H1 (cell line): ENCODE results near the gene STX2. TPM values are rescaled to one million over a fixed set of nuclear protein-coding genes. Genes with fewer than 3 reads are reported as not detected.

Experiments used
- CTCF ChIA-PET: fragments of 300-600 bp; sonication (Branson Sonifier 250); formaldehyde crosslinking; loops from one replicate; lab custom pipeline; 2021; ENCODE audit not compliant: partially characterized antibody; lab: Charles Lee
- POLR2A ChIA-PET: fragments of 300-600 bp; sonication (Branson Sonifier 250); formaldehyde crosslinking; loops from one replicate; lab custom pipeline; 2021; ENCODE audit warnings: inconsistent platforms; ENCODE audit not compliant: partially characterized antibody; lab: Charles Lee
- DNase-seq, 2 experiments: peaks; one replicate each; pipeline versions ENCODE4 v3.0.0 to v3.0.0-alpha.2; 2010 to 2022; ENCODE audit warnings: low spot score in 2 of 2, low read depth in 1 of 2, mixed read lengths in 1 of 2
- FAIRE-seq: peaks from 2 replicates; lab custom pipeline; 2011; peaks lifted over from hg19 to GRCh38; lab: Jason Lieb, UNC
- H2AFZ ChIP-seq: 2 replicates; pipeline ENCODE4 v1.8.1; 2012; ENCODE audit warnings: low read length, inconsistent platforms
- H2AK5ac ChIP-seq: 2 replicates; pipeline ENCODE4 v1.6.1; 2013; ENCODE audit warnings: low read depth, low read length
- H2BK120ac ChIP-seq: replicated peaks from 2 replicates; pipeline ENCODE3; 2013; ENCODE audit warnings: low read depth, low read length, inconsistent platforms
- H2BK12ac ChIP-seq: 2 replicates; pipeline ENCODE4 v1.6.1; 2013; ENCODE audit warnings: low read depth, low read length
- H2BK15ac ChIP-seq: 2 replicates; pipeline ENCODE4 v1.6.1; 2013; ENCODE audit warnings: low read length
- H2BK20ac ChIP-seq: 2 replicates; pipeline ENCODE4 v1.6.1; 2013; ENCODE audit warnings: low read length
- H2BK5ac ChIP-seq: 2 replicates; pipeline ENCODE4 v1.6.1; 2013; ENCODE audit warnings: low read depth, low read length
- H3K14ac ChIP-seq: 2 replicates; pipeline ENCODE4 v1.6.1; 2013; ENCODE audit warnings: inconsistent platforms; ENCODE audit not compliant: insufficient read length
- H3K18ac ChIP-seq: 2 replicates; pipeline ENCODE4 v1.6.1; 2013; ENCODE audit warnings: low read length; ENCODE audit errors: extremely low read depth
- H3K23ac ChIP-seq: 2 replicates; pipeline ENCODE4 v1.6.1; 2013; ENCODE audit warnings: inconsistent platforms; ENCODE audit not compliant: insufficient read length
- H3K23me2 ChIP-seq: 2 replicates; pipeline ENCODE4 v1.6.1; 2013; ENCODE audit warnings: low read depth, low read length
- H3K27ac ChIP-seq: 2 replicates; pipeline ENCODE4 v1.6.1; 2011; ENCODE audit warnings: low read depth, low read length, inconsistent platforms
- H3K27me3 ChIP-seq, 4 experiments: replicated peaks in 1 of 4; 1 replicate in 1 of 4; 2 replicates in 3 of 4; pipeline versions ENCODE4 v1.6.1 to v1.8.1; 2011 to 2013; ENCODE audit warnings: low read length in 3 of 4, mild to moderate bottlenecking in 3 of 4, inconsistent platforms in 2 of 4, mixed read lengths in 2 of 4, moderate library complexity in 1 of 4; ENCODE audit not compliant: control insufficient read depth in 3 of 4, insufficient read depth in 3 of 4; ENCODE audit errors: extremely low read depth in 1 of 4
- H3K36me3 ChIP-seq, 4 experiments: 2 replicates each; pipeline versions ENCODE4 v1.6.1 to v1.8.1; 2011 to 2013; ENCODE audit warnings: mild to moderate bottlenecking in 4 of 4, low read length in 3 of 4, moderate library complexity in 2 of 4, control low read depth in 1 of 4, inconsistent platforms in 1 of 4; ENCODE audit not compliant: insufficient read depth in 4 of 4, control insufficient read depth in 2 of 4
- H3K4ac ChIP-seq: replicated peaks from 2 replicates; pipeline ENCODE3; 2013; ENCODE audit warnings: low read length, low read depth, mixed read lengths, inconsistent platforms; ENCODE audit not compliant: insufficient read length
- H3K4me1 ChIP-seq, 4 experiments: replicated peaks in 1 of 4; 1 replicate in 1 of 4; 2 replicates in 3 of 4; pipeline versions ENCODE4 v1.6.1 to v1.8.1; 2011 to 2013; ENCODE audit warnings: low read length in 3 of 4, inconsistent platforms in 2 of 4, mixed read lengths in 1 of 4; ENCODE audit not compliant: insufficient read depth in 4 of 4, control insufficient read depth in 3 of 4
- H3K4me2 ChIP-seq, 2 experiments: 2 replicates each; pipeline versions ENCODE4 v1.6.1 to v1.8.1; 2011 to 2013; ENCODE audit warnings: low read depth in 2 of 2, low read length in 2 of 2, control low read depth in 1 of 2, inconsistent platforms in 1 of 2, mild to moderate bottlenecking in 1 of 2; ENCODE audit not compliant: insufficient read depth in 1 of 2
- H3K4me3 ChIP-seq, 4 experiments: fragments of 200-600, 300-600 bp in 1 of 4; sonication (generic), shearing (Covaris generic), sonication (Bioruptor Twin) in 1 of 4; 2 replicates each; pipeline versions ENCODE4 v1.5.1 to v1.8.1; 2011 to 2016; ENCODE audit warnings: low read length in 4 of 4, low read depth in 3 of 4, control low read depth in 2 of 4, inconsistent platforms in 2 of 4, mild to moderate bottlenecking in 2 of 4, mixed read lengths in 1 of 4, moderate library complexity in 1 of 4; ENCODE audit not compliant: insufficient read depth in 2 of 4; ENCODE audit errors: extremely low read depth in 1 of 4
- H3K56ac ChIP-seq: replicated peaks from 2 replicates; pipeline ENCODE3; 2013; ENCODE audit warnings: low read depth, mild to moderate bottlenecking, mixed read lengths, low read length, inconsistent platforms; ENCODE audit not compliant: insufficient read length
- H3K79me1 ChIP-seq: 2 replicates; pipeline ENCODE4 v1.6.1; 2013; ENCODE audit warnings: low read depth, low read length, control low read depth
- H3K79me2 ChIP-seq, 2 experiments: 2 replicates each; pipeline versions ENCODE4 v1.6.1 to v1.8.1; 2012 to 2013; ENCODE audit warnings: low read length in 2 of 2, mild to moderate bottlenecking in 2 of 2, inconsistent platforms in 1 of 2; ENCODE audit not compliant: insufficient read depth in 2 of 2, control insufficient read depth in 1 of 2
- H3K9ac ChIP-seq, 4 experiments: replicated peaks in 1 of 4; 1 replicate in 1 of 4; 2 replicates in 3 of 4; pipeline versions ENCODE4 v1.6.1 to v1.8.1; 2011 to 2013; ENCODE audit warnings: low read depth in 3 of 4, low read length in 3 of 4, control low read depth in 2 of 4, mild to moderate bottlenecking in 2 of 4, moderate library complexity in 2 of 4, inconsistent platforms in 1 of 4; ENCODE audit errors: extremely low read depth in 1 of 4
- H3K9me3 ChIP-seq, 2 experiments: 2 replicates each; pipeline versions ENCODE4 v1.6.1 to v1.8.1; 2012 to 2013; ENCODE audit warnings: mild to moderate bottlenecking in 2 of 2, moderate library complexity in 2 of 2, control low read depth in 1 of 2, inconsistent platforms in 1 of 2, low read depth in 1 of 2, low read length in 1 of 2, mixed read lengths in 1 of 2; ENCODE audit not compliant: insufficient read depth in 2 of 2
- H4K20me1 ChIP-seq, 2 experiments: replicated peaks in 1 of 2; 2 replicates each; pipeline versions ENCODE3 to v1.8.1; 2011 to 2013; ENCODE audit warnings: inconsistent platforms in 2 of 2, low read length in 2 of 2, mild to moderate bottlenecking in 1 of 2; ENCODE audit not compliant: insufficient read depth in 2 of 2, control insufficient read depth in 1 of 2
- H4K5ac ChIP-seq: 2 replicates; pipeline ENCODE4 v1.6.1; 2013; ENCODE audit warnings: low read length, low read depth, mixed read lengths, inconsistent platforms; ENCODE audit not compliant: insufficient read length
- H4K8ac ChIP-seq: 2 replicates; pipeline ENCODE4 v1.8.0; 2013; ENCODE audit warnings: mild to moderate bottlenecking, moderate library complexity, low read length, inconsistent platforms; ENCODE audit not compliant: insufficient read depth; ENCODE audit errors: extremely low read depth
- H4K91ac ChIP-seq: replicated peaks from 2 replicates; pipeline ENCODE3; 2013; ENCODE audit warnings: low read length, mixed read lengths, inconsistent platforms; ENCODE audit not compliant: insufficient read length
- CHD2 ChIP-seq: IDR thresholded peaks from 2 replicates; pipeline ENCODE4 v1.6.1; 2012; ENCODE audit warnings: low read length, improper control_type of control experiment
- CTBP2 ChIP-seq: IDR thresholded peaks from 2 replicates; pipeline ENCODE4 v1.7.0; 2011; ENCODE audit warnings: borderline replicate concordance, mild to moderate bottlenecking, moderate library complexity, mixed read lengths, low read length; ENCODE audit not compliant: insufficient read depth, insufficient read length
- EGR1 ChIP-seq: IDR thresholded peaks from 2 replicates; pipeline ENCODE4 v1.6.1; 2011; ENCODE audit warnings: low read depth, low read length, borderline replicate concordance
- FOSL1 ChIP-seq: IDR thresholded peaks from 2 replicates; pipeline ENCODE4 v1.6.1; 2011; ENCODE audit warnings: mild to moderate bottlenecking, low read depth, low read length, moderate library complexity; ENCODE audit not compliant: insufficient read depth
- RBBP5 ChIP-seq: IDR thresholded peaks from 2 replicates; pipeline ENCODE4 v1.7.1; 2012; ENCODE audit warnings: low read depth, mild to moderate bottlenecking, inconsistent platforms, low read length, moderate library complexity, borderline replicate concordance
- SAP30 ChIP-seq: fragments of 300-600 bp; sonication (generic); IDR thresholded peaks from 2 replicates; pipeline ENCODE4 v1.7.1; 2012; ENCODE audit warnings: low read length, moderate library complexity, mild to moderate bottlenecking, inconsistent platforms; ENCODE audit not compliant: insufficient read depth, insufficient replicate concordance
- SRF ChIP-seq: IDR thresholded peaks from 2 replicates; pipeline ENCODE4 v1.6.1; 2011; ENCODE audit warnings: mild to moderate bottlenecking, low read depth, low read length, moderate library complexity
- WGBS, 2 experiments: shearing (Covaris generic) in 1 of 2; methylation state at CpG; one replicate each; pipeline versions ENCODE4 v1.1.6 to v1.1.7; 2013 to 2015; ENCODE audit warnings: low lambda C conversion rate in 2 of 2, mixed read lengths in 2 of 2, inconsistent platforms in 1 of 2, low coverage in 1 of 2, missing lambda C conversion rate in 1 of 2; ENCODE audit not compliant: insufficient replicate concordance in 2 of 2, insufficient coverage in 1 of 2, insufficient read length in 1 of 2; ENCODE audit errors: extremely low coverage in 1 of 2, missing lambda C conversion rate in 1 of 2; 5-methylcytosine and 5-hydroxymethylcytosine counted together
- polyA plus RNA-seq, 7 experiments: library from polyadenylated mRNA; depleted of rRNA in 3 of 7; stranded (reverse) in 5 of 7; unstranded in 2 of 7; fragments of >200 nt in 5 of 7; fragments of 200-250 nt in 2 of 7; gene quantifications; 1 replicate in 5 of 7; 2 replicates in 1 of 7; 4 replicates in 1 of 7; pipeline versions ENCODE4 v1.2.1 to v1.2.3, GENCODE V29; 2011 to 2013; ENCODE audit warnings: missing spikeins in 2 of 7, mixed read lengths in 2 of 7
- total RNA-seq: library from RNA; stranded (reverse); fragmentation: NEBNext Ultra II Directional; extraction: Animal tissue kit (Norgen Biotek cat#: 25700); gene quantifications from 2 replicates; pipeline ENCODE4 v1.2.1, GENCODE V29; 2021
- TF ChIP-seq, protein P1 (sequence below), 3 experiments: IDR thresholded peaks; 1 replicate in 2 of 3; 2 replicates in 1 of 3; pipeline versions ENCODE4 v1.5.1 to v1.6.1; 2011; ENCODE audit warnings: low read length in 3 of 3, mild to moderate bottlenecking in 3 of 3, inconsistent platforms in 2 of 3, low read depth in 1 of 3, moderate library complexity in 1 of 3; ENCODE audit not compliant: insufficient read depth in 1 of 3; ENCODE audit errors: control extremely low read depth in 1 of 3
- TF ChIP-seq, protein P2 (sequence below): IDR thresholded peaks from 2 replicates; pipeline ENCODE4 v1.6.1; 2012; ENCODE audit warnings: inconsistent platforms

The STX2 gene
- total and polyA plus RNA-seq, 2 of the 8 experiments (the other 6 are each of a cell fraction or from before 2014, with no cell fraction given) = 20.0 to 26.3 TPM

DNA sequence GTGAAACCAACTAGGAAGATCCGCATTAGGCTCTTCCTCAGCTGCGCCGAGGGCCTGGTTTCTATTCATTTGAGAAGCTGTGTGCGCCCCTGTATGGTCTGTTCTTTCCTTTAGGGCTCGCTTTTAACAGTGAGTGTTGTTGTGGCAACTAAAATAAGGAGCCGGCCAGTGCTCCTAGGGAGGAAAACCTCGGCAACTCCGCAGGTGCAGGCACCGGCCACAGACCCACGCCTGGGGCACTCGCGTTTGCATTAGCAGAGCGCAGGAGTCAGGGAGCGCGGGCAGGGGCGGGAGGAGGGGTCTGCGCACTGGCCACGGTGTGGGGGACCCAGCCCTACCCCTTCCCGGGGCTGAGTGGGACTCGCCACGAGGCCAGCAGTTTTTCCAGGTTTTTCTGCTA, 50.5 kb downstream of the STX2 start:
- peak overlapping the region; percentile 38; the same call in 1 of the 2 replicates for H3K18ac ChIP-seq
- H3K4me3 ChIP-seq = peak overlapping the region in 3 of 4 experiments; percentile 2 to 44 (median 17); a peak in 4 of 8 replicates
- H2BK12ac ChIP-seq = 0 out of 2 replicates have a peak overlapping the region, but pooled peaks have one; percentile 19
- H3K27me3 ChIP-seq = no peaks in the 10 kb centered on the region
- DNase-seq = no peak
- no peak overlapping the region for H3K14ac ChIP-seq
- H2BK120ac ChIP-seq = no peak overlapping the region
- H3K4me1 ChIP-seq = peaks cover 1 to 21% (median 15%) of the 10 kb centered on the region in 4 experiments; a peak in 6 of 7 replicates
- no peak overlapping the region for H2AK5ac ChIP-seq
- no peaks in the 10 kb centered on the region for H3K79me2 ChIP-seq
- CTCF ChIA-PET = interaction anchor here (0.7 to 1.0 kb wide), 3 partner anchors 26 to 37 kb away, joined by 3 read pairs; no protein-coding TSS in a partner anchor
- H3K36me3 ChIP-seq = peaks cover 0 to 4% (median 2%) of the 10 kb centered on the region in 4 experiments; a peak in 2 of 8 replicates
- H4K5ac ChIP-seq = no peak overlapping the region
- H2AFZ ChIP-seq = no peak overlapping the region
- no peak overlapping the region for H4K91ac ChIP-seq
- H3K4ac ChIP-seq = no peak overlapping the region
- no peak overlapping the region for H3K23ac ChIP-seq
- H3K23me2 ChIP-seq = no peaks in the 10 kb centered on the region
- no peak overlapping the region for H3K56ac ChIP-seq
- H3K79me1 ChIP-seq = no peaks in the 10 kb centered on the region
- no peak overlapping the region for H3K9ac ChIP-seq
- POLR2A ChIA-PET = interaction anchor here (1.7 to 2.7 kb wide), 3 partner anchors 12 to 87 kb away, joined by 7 to 15 read pairs (median 9); no protein-coding TSS in a partner anchor
- no peak for FAIRE-seq
- 31% methylated on average over 21 of the region's 21 CpGs; no CpG with 5 or more reads in 1 of the 2 experiments for WGBS, 2 experiments
- H2BK5ac ChIP-seq = no peak overlapping the region
- H4K8ac ChIP-seq = 0 out of 2 replicates have a peak overlapping the region, but pooled peaks have one; percentile 9
- H4K20me1 ChIP-seq = peaks cover 0 to 4% of the 10 kb centered on the region in 2 experiments
- peak overlapping the region; percentile 67 for H3K4me2 ChIP-seq
- no peak overlapping the region for H2BK20ac ChIP-seq
- H3K9me3 ChIP-seq = no peaks in the 10 kb centered on the region; a peak in 1 of 4 replicates
- H2BK15ac ChIP-seq = no peak overlapping the region
- no peak overlapping the region for H3K27ac ChIP-seq
- TF ChIP-seq FOSL1 (no peak), EGR1 (no peak), SAP30 (no peak), RBBP5 (no peak), SRF (no peak), CTBP2 (no peak), CHD2 (no peak)
- TF ChIP-seq, protein P1, sequence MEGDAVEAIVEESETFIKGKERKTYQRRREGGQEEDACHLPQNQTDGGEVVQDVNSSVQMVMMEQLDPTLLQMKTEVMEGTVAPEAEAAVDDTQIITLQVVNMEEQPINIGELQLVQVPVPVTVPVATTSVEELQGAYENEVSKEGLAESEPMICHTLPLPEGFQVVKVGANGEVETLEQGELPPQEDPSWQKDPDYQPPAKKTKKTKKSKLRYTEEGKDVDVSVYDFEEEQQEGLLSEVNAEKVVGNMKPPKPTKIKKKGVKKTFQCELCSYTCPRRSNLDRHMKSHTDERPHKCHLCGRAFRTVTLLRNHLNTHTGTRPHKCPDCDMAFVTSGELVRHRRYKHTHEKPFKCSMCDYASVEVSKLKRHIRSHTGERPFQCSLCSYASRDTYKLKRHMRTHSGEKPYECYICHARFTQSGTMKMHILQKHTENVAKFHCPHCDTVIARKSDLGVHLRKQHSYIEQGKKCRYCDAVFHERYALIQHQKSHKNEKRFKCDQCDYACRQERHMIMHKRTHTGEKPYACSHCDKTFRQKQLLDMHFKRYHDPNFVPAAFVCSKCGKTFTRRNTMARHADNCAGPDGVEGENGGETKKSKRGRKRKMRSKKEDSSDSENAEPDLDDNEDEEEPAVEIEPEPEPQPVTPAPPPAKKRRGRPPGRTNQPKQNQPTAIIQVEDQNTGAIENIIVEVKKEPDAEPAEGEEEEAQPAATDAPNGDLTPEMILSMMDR (IDR thresholded peaks at IDR 0.05; ENCODE audit: control extremely low read depth in 1 of 3, insufficient read depth in 1 of 3, low read depth in 1 of 3, low read length in 3 of 3) = no peak
- TF ChIP-seq, protein P2, sequence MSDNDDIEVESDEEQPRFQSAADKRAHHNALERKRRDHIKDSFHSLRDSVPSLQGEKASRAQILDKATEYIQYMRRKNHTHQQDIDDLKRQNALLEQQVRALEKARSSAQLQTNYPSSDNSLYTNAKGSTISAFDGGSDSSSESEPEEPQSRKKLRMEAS = no peak
